ENCODE data around the gene FADS2.

GRCh38 chr11:61778357-61778886, 49.7 kb upstream of the FADS2 start:
- TF ChIP-seq, protein P1, sequence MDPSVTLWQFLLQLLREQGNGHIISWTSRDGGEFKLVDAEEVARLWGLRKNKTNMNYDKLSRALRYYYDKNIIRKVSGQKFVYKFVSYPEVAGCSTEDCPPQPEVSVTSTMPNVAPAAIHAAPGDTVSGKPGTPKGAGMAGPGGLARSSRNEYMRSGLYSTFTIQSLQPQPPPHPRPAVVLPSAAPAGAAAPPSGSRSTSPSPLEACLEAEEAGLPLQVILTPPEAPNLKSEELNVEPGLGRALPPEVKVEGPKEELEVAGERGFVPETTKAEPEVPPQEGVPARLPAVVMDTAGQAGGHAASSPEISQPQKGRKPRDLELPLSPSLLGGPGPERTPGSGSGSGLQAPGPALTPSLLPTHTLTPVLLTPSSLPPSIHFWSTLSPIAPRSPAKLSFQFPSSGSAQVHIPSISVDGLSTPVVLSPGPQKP (IDR thresholded peaks at IDR 0.05; ENCODE audit: low read depth, low read length) = no peak
- TF ChIP-seq POLR2AphosphoS5 (IDR thresholded peaks at IDR 0.05; ENCODE audit: low read length) (no peak), SMARCA5 (IDR thresholded peaks at IDR 0.05) (no peak), CREM (IDR thresholded peaks at IDR 0.05; ENCODE audit: low read depth) (no peak), TCF3 (IDR thresholded peaks at IDR 0.05; ENCODE audit: borderline replicate concordance, insufficient read depth, low read depth, low read length) (no peak), NR2C2 (IDR thresholded peaks at IDR 0.05; ENCODE audit: borderline replicate concordance, control insufficient read depth, insufficient read length, low read depth) (no peak), EP300 (IDR thresholded peaks at IDR 0.05; ENCODE audit: borderline replicate concordance in 1 of 2, control insufficient read depth in 1 of 2, low read depth in 2 of 2, low read length in 2 of 2) (no peak), IKZF1 (conservative IDR thresholded peaks at IDR 0.05) (no peak), FOS (IDR thresholded peaks at IDR 0.05; ENCODE audit: borderline replicate concordance, extremely low read depth, insufficient read length) (no peak), CBX5 (IDR thresholded peaks at IDR 0.05; ENCODE audit: low read depth) (no peak), RBBP5 (conservative IDR thresholded peaks at IDR 0.05) (no peak), NRF1 (conservative IDR thresholded peaks at IDR 0.05; ENCODE audit: low read depth, low read length) (no peak), TCF12 (IDR thresholded peaks at IDR 0.05; ENCODE audit: low read depth, low read length) (no peak)
- TF ChIP-seq, protein P2, sequence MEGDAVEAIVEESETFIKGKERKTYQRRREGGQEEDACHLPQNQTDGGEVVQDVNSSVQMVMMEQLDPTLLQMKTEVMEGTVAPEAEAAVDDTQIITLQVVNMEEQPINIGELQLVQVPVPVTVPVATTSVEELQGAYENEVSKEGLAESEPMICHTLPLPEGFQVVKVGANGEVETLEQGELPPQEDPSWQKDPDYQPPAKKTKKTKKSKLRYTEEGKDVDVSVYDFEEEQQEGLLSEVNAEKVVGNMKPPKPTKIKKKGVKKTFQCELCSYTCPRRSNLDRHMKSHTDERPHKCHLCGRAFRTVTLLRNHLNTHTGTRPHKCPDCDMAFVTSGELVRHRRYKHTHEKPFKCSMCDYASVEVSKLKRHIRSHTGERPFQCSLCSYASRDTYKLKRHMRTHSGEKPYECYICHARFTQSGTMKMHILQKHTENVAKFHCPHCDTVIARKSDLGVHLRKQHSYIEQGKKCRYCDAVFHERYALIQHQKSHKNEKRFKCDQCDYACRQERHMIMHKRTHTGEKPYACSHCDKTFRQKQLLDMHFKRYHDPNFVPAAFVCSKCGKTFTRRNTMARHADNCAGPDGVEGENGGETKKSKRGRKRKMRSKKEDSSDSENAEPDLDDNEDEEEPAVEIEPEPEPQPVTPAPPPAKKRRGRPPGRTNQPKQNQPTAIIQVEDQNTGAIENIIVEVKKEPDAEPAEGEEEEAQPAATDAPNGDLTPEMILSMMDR (IDR thresholded peaks at IDR 0.05 in 2 of 3, conservative IDR thresholded peaks at IDR 0.05 in 1 of 3; ENCODE audit: control insufficient read depth in 2 of 3, extremely low read depth in 1 of 3, insufficient read depth in 1 of 3, low read depth in 3 of 3, low read length in 3 of 3) = no peak

All from GM12878 (cell line).